ENCODE results near the gene COMT. TPM values are rescaled to one million over a fixed set of nuclear protein-coding genes. Genes with fewer than 3 reads are reported as not detected.

COMT gene
- total and polyA plus RNA-seq, 2 experiments from 2014 or later: 29.6 to 29.8 TPM

DNA sequence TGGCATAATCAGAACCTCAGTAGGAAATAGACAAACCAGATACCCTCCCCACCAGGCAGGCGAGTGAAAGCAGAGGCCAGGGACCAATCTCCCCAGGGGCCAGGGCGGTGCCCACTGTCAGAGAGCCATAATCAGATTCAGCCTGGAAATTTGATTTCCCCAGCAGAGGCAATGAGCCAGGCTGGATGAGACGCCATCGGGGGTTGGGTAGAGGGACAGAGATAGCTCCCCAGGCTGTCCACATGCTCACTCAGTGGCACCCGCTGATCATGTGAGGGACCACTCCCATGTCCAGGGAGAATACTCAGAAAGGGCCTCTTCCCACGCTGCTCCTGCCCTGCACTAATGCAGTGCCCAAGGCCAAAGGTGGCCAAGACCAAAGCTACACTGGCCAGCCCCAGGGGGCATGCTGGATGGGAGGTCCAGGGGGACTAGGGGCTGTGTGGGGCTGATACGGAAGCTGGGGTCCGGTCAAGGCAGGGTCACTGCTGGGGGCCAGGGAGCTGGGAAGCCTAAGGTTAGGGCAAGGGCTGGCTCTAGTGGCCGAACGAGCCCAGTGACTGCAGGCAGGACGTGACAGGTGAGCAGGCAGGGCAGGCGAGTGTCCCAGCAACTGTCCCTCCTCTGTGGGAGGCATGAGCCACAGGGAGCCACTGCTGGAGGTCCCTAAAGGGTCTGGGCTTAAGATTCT is 55.3 kb downstream of the COMT start (continued):
- no peak for TF ChIP-seq ZNF462 (CRISPR knock-in tag; IDR thresholded peaks at IDR 0.05)
- TF ChIP-seq NANOG (IDR thresholded peaks at IDR 0.05; ENCODE audit: borderline replicate concordance): no peak
- TF ChIP-seq ZNF114 (CRISPR knock-in tag; IDR thresholded peaks at IDR 0.05): no peak

GRCh38 chr22:19997561-19998231 is 56.1 kb downstream of the COMT start:
- no peak overlapping the region for H3K4me3 ChIP-seq
- Mint-ChIP-seq H3K27ac (no peak overlapping the region), H3K27me3 (ENCODE audit: insufficient read depth, low read depth, poor library complexity) (peaks cover 9% of the 10 kb centered on the region), H3K4me3 (no peak overlapping the region), H3K36me3 (ENCODE audit: low read depth) (no peaks in the 10 kb centered on the region), H3K9me3 (no peaks in the 10 kb centered on the region), H3K4me1 (peaks cover 31% of the 10 kb centered on the region)
- H3K27me3 ChIP-seq (ENCODE audit: insufficient read depth): no peaks in the 10 kb centered on the region
- peaks cover 17% of the 10 kb centered on the region for H3K4me1 ChIP-seq (ENCODE audit: insufficient read depth)
- H3F3A ChIP-seq (replicated peaks; ENCODE audit: low read depth): no peaks in the 10 kb centered on the region
- no peak overlapping the region for H3K4me2 ChIP-seq
- no peak overlapping the region for H2AFZ ChIP-seq
- DNase-seq (ENCODE audit: low spot score) (no peak), ATAC-seq (no peak)
- no peak overlapping the region for H3K27ac ChIP-seq (ENCODE audit: low read depth)
- H3K79me2 ChIP-seq (replicated peaks; ENCODE audit: insufficient read depth): no peaks in the 10 kb centered on the region
- no peaks in the 10 kb centered on the region for H3K9me2 ChIP-seq (ENCODE audit: insufficient read depth)
- no peaks in the 10 kb centered on the region; the same call in 1 of the 2 replicates for H4K20me1 ChIP-seq (replicated peaks; ENCODE audit: insufficient read depth)
- H3K36me3 ChIP-seq (ENCODE audit: insufficient read depth): no peaks in the 10 kb centered on the region
- TF ChIP-seq JUNB (IDR thresholded peaks at IDR 0.05; ENCODE audit: unreplicated experiment) (no peak), CREB1 (CRISPR knock-in tag; IDR thresholded peaks at IDR 0.05; ENCODE audit: low read depth) (no peak), NANOG (IDR thresholded peaks at IDR 0.05; ENCODE audit: borderline replicate concordance) (no peak), STAT1 (IDR thresholded peaks at IDR 0.05; ENCODE audit: unreplicated experiment) (no peak), ZNF462 (CRISPR knock-in tag; IDR thresholded peaks at IDR 0.05) (no peak), EZH2 (IDR thresholded peaks at IDR 0.05; ENCODE audit: low read depth, unreplicated experiment) (no peak), EZH2phosphoT487 (IDR thresholded peaks at IDR 0.05; ENCODE audit: unreplicated experiment) (no peak)

Data from GM23338 (cell line).